Right lobe of liver (tissue), 4 donors: ENCODE measurements around the gene F8A3.
"Not testable (repeated sequence)": the region's sequence is repeated elsewhere in the genome, so short reads cannot be mapped to it uniquely, and the experiment has no call there.

Experiments
- POLR2A ChIP-seq: fragments of 450-650 bp; IDR thresholded peaks from one replicate; pipeline ENCODE4 v1.6.1; 2017; ENCODE audit warnings: antibody characterized with exemption, mild to moderate bottlenecking
- TF ChIP-seq, protein P1 (sequence below), 4 donors: fragments of 200-600 bp in 3 of 4; fragments of 450-650 bp in 1 of 4; IDR thresholded peaks; one replicate each; pipeline versions ENCODE4 v1.5.1 to v1.8.0; 2016 to 2022; ENCODE audit warnings: antibody characterized with exemption in 4 of 4, mild to moderate bottlenecking in 2 of 4
- donor health status: DM: no; HTN: no; CAD: no.
- donor health status: DM: no; HTN: no; CAD: no.
- donor health status: DM: no; HTN: yes; CAD: no.

DNA sequence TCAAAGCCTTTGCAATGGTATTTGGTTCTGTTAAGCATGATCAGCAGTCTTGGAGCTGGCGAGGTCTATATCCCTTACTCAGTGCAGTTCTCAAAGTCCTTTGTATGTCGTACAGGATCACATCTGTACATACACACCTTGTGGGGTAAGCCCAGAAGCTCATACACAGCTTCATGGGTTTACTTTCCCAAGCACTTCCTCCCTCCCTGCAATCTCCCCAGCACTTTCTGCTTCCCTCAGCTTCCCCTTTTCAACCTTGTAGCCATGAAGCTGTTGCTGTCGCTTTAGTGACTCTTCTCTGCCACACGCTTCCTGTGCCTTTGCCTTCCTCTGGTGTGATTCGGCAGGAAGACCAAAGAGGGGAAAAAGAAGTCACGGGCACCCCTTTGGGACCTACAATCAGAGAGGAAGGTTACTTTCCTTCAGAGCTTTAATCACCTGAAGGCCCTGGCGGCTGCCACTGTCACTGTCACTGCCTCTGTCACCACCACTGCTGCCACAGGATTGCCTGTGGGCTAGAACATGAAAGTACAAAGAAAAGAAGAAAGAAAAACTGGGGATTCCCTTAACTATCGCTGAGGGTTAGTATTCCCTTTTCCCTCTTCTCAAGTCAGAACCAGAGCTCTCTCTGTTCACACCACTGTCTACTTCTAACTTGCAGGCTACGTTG, 8.0 kb upstream of the F8A3 start:
- TF ChIP-seq, protein P1, sequence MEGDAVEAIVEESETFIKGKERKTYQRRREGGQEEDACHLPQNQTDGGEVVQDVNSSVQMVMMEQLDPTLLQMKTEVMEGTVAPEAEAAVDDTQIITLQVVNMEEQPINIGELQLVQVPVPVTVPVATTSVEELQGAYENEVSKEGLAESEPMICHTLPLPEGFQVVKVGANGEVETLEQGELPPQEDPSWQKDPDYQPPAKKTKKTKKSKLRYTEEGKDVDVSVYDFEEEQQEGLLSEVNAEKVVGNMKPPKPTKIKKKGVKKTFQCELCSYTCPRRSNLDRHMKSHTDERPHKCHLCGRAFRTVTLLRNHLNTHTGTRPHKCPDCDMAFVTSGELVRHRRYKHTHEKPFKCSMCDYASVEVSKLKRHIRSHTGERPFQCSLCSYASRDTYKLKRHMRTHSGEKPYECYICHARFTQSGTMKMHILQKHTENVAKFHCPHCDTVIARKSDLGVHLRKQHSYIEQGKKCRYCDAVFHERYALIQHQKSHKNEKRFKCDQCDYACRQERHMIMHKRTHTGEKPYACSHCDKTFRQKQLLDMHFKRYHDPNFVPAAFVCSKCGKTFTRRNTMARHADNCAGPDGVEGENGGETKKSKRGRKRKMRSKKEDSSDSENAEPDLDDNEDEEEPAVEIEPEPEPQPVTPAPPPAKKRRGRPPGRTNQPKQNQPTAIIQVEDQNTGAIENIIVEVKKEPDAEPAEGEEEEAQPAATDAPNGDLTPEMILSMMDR (IDR thresholded peaks at IDR 0.05): not testable (repeated sequence)
- not testable (repeated sequence) for TF ChIP-seq POLR2A
